ENCODE measurements around the gene UVRAG. TPM values are rescaled to one million over a fixed set of nuclear protein-coding genes. Genes with fewer than 3 reads are reported as not detected.

UVRAG gene
- polyA plus RNA-seq, 1 donor (not counting 4 experiments of a cell fraction or from before 2014, with no cell fraction given): 11.9 TPM

GRCh38 chr11:75773595-75774353, 41.2 kb upstream of the UVRAG start:
- Histone ChIP-seq H3K9ac (ENCODE audit: control insufficient read depth, extremely low read depth, insufficient read depth, low read length) (no peak overlapping the region), H3K9me3 (ENCODE audit: control insufficient read depth, low read depth, low read length) (no peaks in the 10 kb centered on the region), H2AFZ (ENCODE audit: control insufficient read depth, low read length) (no peak overlapping the region), H3K36me3 (ENCODE audit: control insufficient read depth in 2 of 2, extremely low read depth in 1 of 2, insufficient read depth in 2 of 2, low read length in 2 of 2) (no peaks in the 10 kb centered on the region), H3K27me3 (ENCODE audit: control insufficient read depth, extremely low read depth, insufficient read depth, low read length) (peaks cover 30% of the 10 kb centered on the region), H3K4me1 (ENCODE audit: control insufficient read depth, extremely low read depth, insufficient read depth, low read length) (peaks cover 13% of the 10 kb centered on the region), H3K27ac (ENCODE audit: control insufficient read depth, insufficient read depth, low read length) (no peak overlapping the region), H3K9me1 (ENCODE audit: control insufficient read depth, extremely low read depth, insufficient read depth, low read length) (no peaks in the 10 kb centered on the region), H3K79me2 (ENCODE audit: control insufficient read depth, insufficient read depth, low read length) (no peaks in the 10 kb centered on the region), H4K20me1 (ENCODE audit: control insufficient read depth, extremely low read depth, insufficient read depth, low read length) (no peaks in the 10 kb centered on the region), H3K4me2 (ENCODE audit: control insufficient read depth, extremely low read depth, insufficient read depth, low read depth, low read length) (no peak overlapping the region), H3K4me3 (ENCODE audit: control insufficient read depth in 2 of 3, extremely low read depth in 1 of 3, insufficient read depth in 2 of 3, low read depth in 1 of 3, low read length in 3 of 3) (no peak overlapping the region)
- dilution Hi-C loops (cut with MboI; ENCODE audit: extremely low pct_ligation_motif_present, low sequenced_read_pairs): no loop called here
- TF ChIP-seq CTCF (optimal IDR thresholded peaks at IDR 0.05 in 1 of 3, IDR thresholded peaks at IDR 0.05 in 1 of 3, conservative IDR thresholded peaks at IDR 0.05 in 1 of 3; ENCODE audit: extremely low read depth in 1 of 3, insufficient read depth in 2 of 3, low read length in 3 of 3) (no peak), EZH2 (IDR thresholded peaks at IDR 0.05; ENCODE audit: low read length) (no peak)
- FAIRE-seq (no peak), DNase-seq (ENCODE audit: low read depth, low spot score) (no peak)

- H3K27ac ChIP-seq (ENCODE audit: control insufficient read depth, insufficient read depth, low read length): no peak overlapping the region
- no peak for TF ChIP-seq EZH2 (IDR thresholded peaks at IDR 0.05; ENCODE audit: low read length)
- TF ChIP-seq CTCF (optimal IDR thresholded peaks at IDR 0.05 in 1 of 3, IDR thresholded peaks at IDR 0.05 in 1 of 3, conservative IDR thresholded peaks at IDR 0.05 in 1 of 3; ENCODE audit: extremely low read depth in 1 of 3, insufficient read depth in 2 of 3, low read length in 3 of 3): no peak
- FAIRE-seq (no peak), DNase-seq (ENCODE audit: low read depth, low spot score) (no peak)
- peaks cover 8% of the 10 kb centered on the region for H3K4me1 ChIP-seq (ENCODE audit: control insufficient read depth, extremely low read depth, insufficient read depth, low read length)
- no peak overlapping the region for H3K4me3 ChIP-seq (ENCODE audit: control insufficient read depth in 2 of 3, extremely low read depth in 1 of 3, insufficient read depth in 2 of 3, low read depth in 1 of 3, low read length in 3 of 3)
- no peaks in the 10 kb centered on the region for H3K9me1 ChIP-seq (ENCODE audit: control insufficient read depth, extremely low read depth, insufficient read depth, low read length)
- H3K79me2 ChIP-seq (ENCODE audit: control insufficient read depth, insufficient read depth, low read length): no peaks in the 10 kb centered on the region
- no peak overlapping the region for H2AFZ ChIP-seq (ENCODE audit: control insufficient read depth, low read length)
- H3K36me3 ChIP-seq (ENCODE audit: control insufficient read depth in 2 of 2, extremely low read depth in 1 of 2, insufficient read depth in 2 of 2, low read length in 2 of 2): no peaks in the 10 kb centered on the region
- no peaks in the 10 kb centered on the region for H3K9me3 ChIP-seq (ENCODE audit: control insufficient read depth, low read depth, low read length)
- H3K4me2 ChIP-seq (ENCODE audit: control insufficient read depth, extremely low read depth, insufficient read depth, low read depth, low read length): no peak overlapping the region
- peaks cover 17% of the 10 kb centered on the region for H3K27me3 ChIP-seq (ENCODE audit: control insufficient read depth, extremely low read depth, insufficient read depth, low read length)
- no peaks in the 10 kb centered on the region for H4K20me1 ChIP-seq (ENCODE audit: control insufficient read depth, extremely low read depth, insufficient read depth, low read length)
- H3K9ac ChIP-seq (ENCODE audit: control insufficient read depth, extremely low read depth, insufficient read depth, low read length): no peak overlapping the region
- dilution Hi-C loops (cut with MboI; ENCODE audit: extremely low pct_ligation_motif_present, low sequenced_read_pairs): no loop called here
These were observed 40.0 kb upstream of the UVRAG start for GRCh38 chr11:75775056-75775455.
